KMS-11 (cell line): Measurements from ENCODE around the gene CELF2.

Experiments
- H2AFZ ChIP-seq: fragments of 200-600 bp; sonication (generic); 2 replicates; pipeline ENCODE4 v1.6.1; 2016; ENCODE audit warnings: antibody characterized with exemption, mixed run types, low read depth
- H3K27ac ChIP-seq: fragments of 200-600 bp; sonication (generic); 2 replicates; pipeline ENCODE4 v1.6.1; 2016; ENCODE audit warnings: mild to moderate bottlenecking, mixed run types
- H3K27me3 ChIP-seq: fragments of 200-600 bp; sonication (generic); 2 replicates; pipeline ENCODE4 v1.6.1; 2017; ENCODE audit warnings: mild to moderate bottlenecking, low read depth, mixed run types, moderate library complexity; ENCODE audit not compliant: insufficient read depth
- H3K36me3 ChIP-seq: fragments of 200-600 bp; sonication (generic); 2 replicates; pipeline ENCODE4 v1.6.1; 2017; ENCODE audit warnings: mild to moderate bottlenecking, mixed run types; ENCODE audit not compliant: insufficient read depth
- H3K4me1 ChIP-seq: fragments of 200-600 bp; sonication (generic); 2 replicates; pipeline ENCODE4 v1.6.1; 2016; ENCODE audit warnings: mild to moderate bottlenecking, low read depth, mixed run types; ENCODE audit not compliant: poor library complexity, severe bottlenecking
- H3K4me2 ChIP-seq: fragments of 200-600 bp; sonication (generic); 2 replicates; pipeline ENCODE4 v1.7.0; 2016; ENCODE audit warnings: mild to moderate bottlenecking, mixed run types
- H3K4me3 ChIP-seq: fragments of 200-600 bp; sonication (generic); IDR thresholded peaks from 2 replicates; pipeline ENCODE4 v1.6.1; 2017; ENCODE audit warnings: low read depth, low read length, mixed read lengths; ENCODE audit not compliant: insufficient read depth
- H3K79me2 ChIP-seq: fragments of 200-600 bp; sonication (generic); 2 replicates; pipeline ENCODE4 v1.6.1; 2016; ENCODE audit warnings: low read depth, mixed run types; ENCODE audit not compliant: insufficient read depth
- H3K9ac ChIP-seq: fragments of 200-600 bp; sonication (generic); 2 replicates; pipeline ENCODE4 v1.6.1; 2016; ENCODE audit warnings: mild to moderate bottlenecking, mixed run types
- H4K20me1 ChIP-seq: fragments of 200-600 bp; sonication (generic); 2 replicates; pipeline ENCODE4 v1.6.1; 2016; ENCODE audit warnings: mild to moderate bottlenecking, mixed run types; ENCODE audit not compliant: insufficient read depth
- TF ChIP-seq, protein P1 (sequence below): fragments of 200-600 bp; sonication (generic); conservative IDR thresholded peaks from 2 replicates; pipeline ENCODE4 v1.6.1; 2017; ENCODE audit warnings: low read depth, mild to moderate bottlenecking, antibody characterized with exemption, low read length, moderate library complexity, mixed read lengths

The CELF2 gene

DNA sequence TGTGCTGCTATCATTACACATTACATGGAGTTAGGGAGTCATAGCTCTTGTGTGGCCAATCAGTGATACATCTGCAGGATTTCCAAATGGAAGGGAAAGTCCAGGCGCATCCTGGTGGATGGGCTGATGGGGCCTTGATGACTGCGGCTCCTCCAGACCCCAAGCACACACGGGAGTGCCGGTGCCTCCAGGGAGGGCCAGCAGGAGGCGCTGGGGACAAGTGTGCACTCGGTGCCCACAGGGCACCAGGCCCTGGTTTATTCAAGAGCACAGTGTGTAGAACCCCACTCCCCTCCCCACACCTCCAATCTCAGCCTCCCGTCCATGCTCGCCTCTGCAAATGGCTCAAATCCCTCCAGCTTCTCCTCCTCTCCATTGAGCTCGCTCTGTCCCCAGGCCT, 349.8 kb downstream of the CELF2 start:
- Histone ChIP-seq H3K27ac (no peak overlapping the region), H3K9ac (no peak overlapping the region)

DNA sequence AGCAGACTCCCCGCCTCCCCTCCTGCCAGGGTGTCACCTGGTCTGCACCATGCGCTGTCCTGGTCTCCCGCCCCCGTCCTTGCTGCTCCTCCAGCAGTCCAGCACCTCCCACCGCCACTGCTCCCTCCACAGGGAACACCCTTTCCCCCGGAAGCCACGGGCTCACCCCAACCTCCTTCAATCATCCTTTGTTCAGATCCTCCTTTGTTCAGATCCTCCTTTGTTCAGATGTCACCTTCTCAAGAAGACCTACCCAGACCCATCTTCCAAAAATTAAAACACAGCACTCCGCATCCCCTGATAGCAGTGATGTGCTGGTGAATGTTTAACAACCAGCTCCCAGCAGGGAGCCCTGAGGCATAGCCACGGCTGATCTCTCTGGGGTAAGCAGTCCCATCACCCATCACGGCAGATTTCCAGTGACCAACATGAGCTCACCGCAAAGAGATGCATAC, 356.1 kb downstream of the CELF2 start:
- TF ChIP-seq, protein P1, sequence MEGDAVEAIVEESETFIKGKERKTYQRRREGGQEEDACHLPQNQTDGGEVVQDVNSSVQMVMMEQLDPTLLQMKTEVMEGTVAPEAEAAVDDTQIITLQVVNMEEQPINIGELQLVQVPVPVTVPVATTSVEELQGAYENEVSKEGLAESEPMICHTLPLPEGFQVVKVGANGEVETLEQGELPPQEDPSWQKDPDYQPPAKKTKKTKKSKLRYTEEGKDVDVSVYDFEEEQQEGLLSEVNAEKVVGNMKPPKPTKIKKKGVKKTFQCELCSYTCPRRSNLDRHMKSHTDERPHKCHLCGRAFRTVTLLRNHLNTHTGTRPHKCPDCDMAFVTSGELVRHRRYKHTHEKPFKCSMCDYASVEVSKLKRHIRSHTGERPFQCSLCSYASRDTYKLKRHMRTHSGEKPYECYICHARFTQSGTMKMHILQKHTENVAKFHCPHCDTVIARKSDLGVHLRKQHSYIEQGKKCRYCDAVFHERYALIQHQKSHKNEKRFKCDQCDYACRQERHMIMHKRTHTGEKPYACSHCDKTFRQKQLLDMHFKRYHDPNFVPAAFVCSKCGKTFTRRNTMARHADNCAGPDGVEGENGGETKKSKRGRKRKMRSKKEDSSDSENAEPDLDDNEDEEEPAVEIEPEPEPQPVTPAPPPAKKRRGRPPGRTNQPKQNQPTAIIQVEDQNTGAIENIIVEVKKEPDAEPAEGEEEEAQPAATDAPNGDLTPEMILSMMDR, result no peak
- Histone ChIP-seq H3K79me2 (no peaks in the 10 kb centered on the region), H3K4me1 (no peaks in the 10 kb centered on the region), H2AFZ (no peak overlapping the region), H3K27ac (no peak overlapping the region), H3K27me3 (no peaks in the 10 kb centered on the region), H3K9ac (no peak overlapping the region), H3K4me3 (no peak overlapping the region), H3K4me2 (no peak overlapping the region), H3K36me3 (no peaks in the 10 kb centered on the region), H4K20me1 (no peaks in the 10 kb centered on the region)

More for the DNA sequence above, 349.8 kb downstream of the CELF2 start:
- Histone ChIP-seq H3K4me3 (no peak overlapping the region), H3K27me3 (no peaks in the 10 kb centered on the region), H3K36me3 (no peaks in the 10 kb centered on the region), H3K4me1 (no peaks in the 10 kb centered on the region), H4K20me1 (no peaks in the 10 kb centered on the region), H2AFZ (no peak overlapping the region), H3K4me2 (no peak overlapping the region), H3K79me2 (no peaks in the 10 kb centered on the region)
- TF ChIP-seq, protein P1, result no peak

DNA sequence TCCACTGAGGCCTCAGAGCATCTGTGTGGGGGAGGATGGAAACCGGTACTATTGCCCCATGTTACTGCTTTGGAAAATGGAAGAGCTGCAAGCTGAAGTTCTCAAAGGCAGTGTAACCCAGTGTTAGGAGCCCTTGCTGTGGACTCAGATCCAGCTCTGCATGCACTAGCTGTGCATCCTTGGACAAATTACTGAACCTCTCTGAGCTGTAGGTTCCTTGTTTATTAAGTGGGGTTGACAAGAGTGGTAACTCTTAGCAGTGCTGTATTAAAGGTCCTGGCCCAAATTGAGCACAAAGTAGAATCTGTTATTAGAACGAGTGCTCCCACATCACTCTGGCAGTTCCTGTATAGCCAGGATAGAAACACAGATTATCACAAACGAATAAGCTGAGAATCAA, 359.6 kb downstream of the CELF2 start:
- TF ChIP-seq, protein P1, result no peak
- no peak overlapping the region for H3K4me2 ChIP-seq
- no peak overlapping the region for H3K27ac ChIP-seq
- H4K20me1 ChIP-seq, result no peaks in the 10 kb centered on the region
- no peak overlapping the region for H3K4me3 ChIP-seq
- no peak overlapping the region for H3K9ac ChIP-seq
- no peak overlapping the region for H2AFZ ChIP-seq
- no peaks in the 10 kb centered on the region for H3K79me2 ChIP-seq
- no peaks in the 10 kb centered on the region for H3K36me3 ChIP-seq
- no peaks in the 10 kb centered on the region for H3K4me1 ChIP-seq
- no peaks in the 10 kb centered on the region for H3K27me3 ChIP-seq

DNA sequence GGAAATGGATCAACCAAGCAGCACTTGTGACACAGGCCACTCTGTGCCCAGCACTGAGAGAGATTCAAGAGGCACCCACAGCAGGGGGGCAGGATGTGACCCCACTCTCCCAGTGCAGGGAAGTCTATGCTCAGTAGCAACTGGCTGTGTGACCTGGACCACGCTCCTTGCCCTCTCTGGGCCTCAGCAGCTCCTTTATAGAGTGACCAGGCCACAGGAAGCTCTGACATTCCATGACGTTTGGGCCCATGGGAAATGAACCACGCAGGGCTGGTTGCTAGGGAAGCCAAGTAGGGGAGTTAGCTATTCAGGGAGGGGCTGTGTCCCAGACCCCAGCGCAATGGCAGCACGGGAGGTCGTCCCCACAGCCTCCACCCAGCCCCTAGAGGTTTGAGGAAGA, 361.2 kb downstream of the CELF2 start:
- Histone ChIP-seq H3K36me3 (no peaks in the 10 kb centered on the region), H3K9ac (no peak overlapping the region), H3K27ac (no peak overlapping the region), H4K20me1 (no peaks in the 10 kb centered on the region), H3K4me1 (no peaks in the 10 kb centered on the region), H3K27me3 (no peaks in the 10 kb centered on the region), H3K4me3 (no peak overlapping the region), H3K79me2 (no peaks in the 10 kb centered on the region), H2AFZ (no peak overlapping the region), H3K4me2 (no peak overlapping the region)
- TF ChIP-seq, protein P1, result no peak
